HG03039 (cell line): ENCODE results near the gene ZNF436.

Experiments
- ATAC-seq: cut with Tn5 transposase; IDR thresholded peaks from one replicate; pipeline ENCODE4 v1.9.1; 2021; ENCODE audit warnings: mild to moderate bottlenecking, moderate library complexity; ENCODE audit not compliant: unreplicated experiment

The ZNF436 gene

DNA sequence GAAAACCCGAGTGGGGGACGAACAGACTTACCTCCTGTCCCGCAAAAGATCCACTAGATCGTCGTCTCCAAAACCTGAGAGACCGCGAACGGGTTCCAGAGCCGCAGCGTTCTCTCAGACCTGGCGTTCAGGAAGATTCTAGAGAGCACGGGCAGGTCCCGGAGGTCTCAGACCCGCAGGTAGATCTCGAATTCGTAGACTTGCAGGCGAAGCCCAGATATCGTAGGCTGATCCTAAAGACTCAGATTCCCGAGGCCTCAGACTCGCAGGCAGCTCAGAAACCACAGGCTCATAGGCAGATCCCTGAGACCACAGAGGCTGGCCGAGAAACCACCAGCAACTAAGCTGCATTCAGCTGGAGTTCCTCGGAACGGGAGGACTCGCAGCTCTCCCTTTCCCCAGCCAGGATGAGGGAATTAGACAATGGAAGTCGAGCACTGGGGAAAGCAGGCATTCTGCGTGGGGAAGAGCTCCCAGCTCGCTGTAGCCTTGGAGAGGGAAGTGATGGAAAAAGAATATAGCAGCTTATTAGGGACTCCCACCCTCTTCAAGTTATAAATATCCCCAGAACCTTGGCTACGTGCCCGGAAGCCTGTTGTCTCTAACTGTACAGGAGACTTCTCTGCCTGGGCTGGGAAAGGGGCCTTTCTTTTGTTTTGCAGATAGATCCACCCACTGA, at the start of gene ZNF436:
TSS of gene ZNF436 (minus strand) at position 502 of the 679 bp plus-strand sequence. CDS start 1,831 bp downstream, outside the sequence.
- ATAC-seq: no peak

DNA sequence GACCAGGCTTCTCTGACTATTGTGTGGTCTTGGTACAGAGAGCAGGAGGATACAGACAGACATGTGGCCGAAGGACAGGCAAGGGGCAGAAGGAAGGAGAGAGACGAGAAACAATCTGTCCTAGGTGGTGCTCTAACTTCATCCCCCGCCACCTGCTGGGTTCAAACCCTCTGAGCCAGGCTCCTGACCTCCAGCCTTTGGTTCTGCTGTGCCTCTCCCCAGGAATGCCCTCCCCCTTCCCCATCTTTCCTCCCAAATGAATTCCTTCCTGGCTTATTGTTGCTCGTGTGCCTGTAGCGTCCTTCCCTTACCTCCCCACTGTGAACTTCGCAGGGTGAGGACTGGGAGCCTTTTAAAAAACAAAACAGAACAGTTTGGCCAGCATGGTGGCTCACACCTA, 49.5 kb upstream of the ZNF436 start:
- ATAC-seq: no peak

DNA sequence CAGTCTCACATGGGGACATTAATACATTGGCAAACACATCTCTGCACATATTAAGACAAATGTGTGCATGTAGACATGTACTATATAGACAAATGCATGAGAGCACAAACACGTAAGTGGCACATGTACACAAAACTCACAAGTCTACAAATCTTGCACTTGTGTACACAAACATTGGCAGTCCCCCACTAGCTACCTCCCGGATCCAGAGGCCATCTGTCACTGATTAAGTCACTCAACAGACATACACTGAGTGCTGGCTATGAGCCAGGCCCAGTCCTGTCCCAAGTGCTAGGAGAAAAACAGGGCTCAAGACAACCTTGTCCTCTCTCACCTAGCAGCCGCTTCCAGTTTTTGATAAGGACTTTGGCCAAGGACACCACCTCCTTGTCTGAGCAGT, 47.9 kb upstream of the ZNF436 start:
- no peak for ATAC-seq

- ATAC-seq: no peak
These were observed 47.3 kb upstream of the ZNF436 start for GRCh38 chr1:23416964-23417363.

DNA sequence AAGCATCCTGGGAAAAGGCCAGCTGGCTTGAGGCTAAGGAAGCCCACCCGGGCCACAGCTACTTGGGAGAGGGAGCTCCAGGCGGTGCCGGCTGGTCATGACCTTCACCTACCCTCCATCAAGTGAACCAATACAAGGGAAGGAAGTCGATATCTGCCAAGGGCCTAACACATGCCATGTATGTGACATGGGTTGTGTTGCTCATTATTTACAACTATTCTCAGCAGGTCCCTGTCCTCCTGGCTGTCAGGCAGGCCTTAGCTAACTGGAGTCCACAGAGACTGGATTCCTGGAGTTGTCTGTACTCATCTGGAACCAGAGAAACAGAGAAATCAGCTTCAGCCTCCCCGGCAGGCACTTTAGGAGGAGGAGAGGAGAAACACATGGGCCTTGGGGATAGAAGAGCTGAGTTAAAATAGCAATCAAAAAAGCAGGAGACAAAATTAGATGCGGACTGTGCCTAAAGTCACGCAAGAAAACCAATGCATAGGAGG, 39.2 kb upstream of the ZNF436 start:
- ATAC-seq: no peak

DNA sequence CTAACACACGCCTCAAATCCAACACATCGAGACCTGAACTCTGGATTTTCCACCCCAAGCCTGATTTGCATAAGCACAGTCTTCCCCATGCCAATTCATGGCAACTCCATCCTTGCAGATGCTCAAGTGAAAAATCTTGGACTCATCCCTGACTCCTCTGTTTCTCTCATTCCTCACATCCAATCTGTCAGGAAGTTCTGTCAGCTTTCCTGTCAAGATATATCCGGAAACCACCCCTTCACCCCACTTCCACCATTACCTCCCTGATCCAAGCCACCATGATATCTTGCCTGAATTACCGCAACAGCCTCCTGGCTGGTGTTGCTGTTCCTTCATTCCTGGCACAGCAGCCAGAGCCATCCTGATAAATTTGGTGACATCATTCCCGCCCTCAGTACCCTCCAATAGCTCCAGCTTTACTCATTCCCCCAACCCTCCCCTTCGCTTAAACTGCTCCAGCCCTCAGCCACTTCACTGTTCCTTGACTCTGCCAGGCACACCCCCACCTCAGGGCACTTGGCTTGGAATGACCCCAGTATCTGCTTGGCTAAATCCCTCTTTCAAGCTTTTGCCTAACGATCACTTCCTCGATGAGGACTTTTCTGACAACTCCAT, 37.5 kb upstream of the ZNF436 start:
- ATAC-seq: no peak

GRCh38 chr1:23405946-23406345, 36.3 kb upstream of the ZNF436 start:
- no peak for ATAC-seq

DNA sequence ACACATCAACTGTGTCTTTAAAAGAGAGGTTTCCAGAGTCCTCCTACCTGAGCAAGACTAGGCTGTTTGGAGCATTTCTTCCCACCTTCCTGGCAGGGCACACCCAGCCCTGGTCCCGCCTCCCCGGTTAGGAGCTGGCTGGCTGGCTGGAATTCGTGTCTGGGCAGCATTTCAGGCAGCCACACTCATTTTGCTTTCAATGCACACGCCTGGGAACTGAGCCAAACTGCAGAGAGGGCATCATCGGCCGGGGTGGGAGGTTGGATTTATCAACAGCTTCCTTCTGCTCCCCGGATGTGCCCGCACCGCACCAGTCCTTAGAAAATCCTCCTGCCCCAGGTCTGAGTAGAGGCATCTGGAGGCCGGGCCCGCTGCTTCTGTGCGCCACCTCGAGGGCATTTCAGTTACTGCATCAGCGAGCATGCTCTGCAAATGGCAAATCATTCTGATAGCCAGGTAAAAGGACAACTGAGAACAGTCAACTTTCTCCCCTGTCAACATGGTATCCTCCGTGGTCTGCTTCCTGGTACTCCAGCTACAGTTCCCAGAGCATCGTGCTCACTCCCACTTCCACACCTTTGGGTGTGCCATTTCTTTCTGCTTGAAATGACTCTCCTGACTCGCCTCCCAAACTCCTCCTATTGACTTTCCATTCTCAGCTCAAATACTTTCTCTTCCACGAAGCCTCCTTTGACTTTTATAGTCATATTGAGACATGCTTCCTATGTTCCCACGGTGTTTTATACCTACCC, 34.3 kb upstream of the ZNF436 start:
- no peak for ATAC-seq

- ATAC-seq: no peak
These were observed 33.7 kb upstream of the ZNF436 start for GRCh38 chr1:23403355-23403734.

GRCh38 chr1:23403038-23403336, 33.4 kb upstream of the ZNF436 start:
- no peak for ATAC-seq

GRCh38 chr1:23402286-23403037, 32.8 kb upstream of the ZNF436 start:
- ATAC-seq: no peak

DNA sequence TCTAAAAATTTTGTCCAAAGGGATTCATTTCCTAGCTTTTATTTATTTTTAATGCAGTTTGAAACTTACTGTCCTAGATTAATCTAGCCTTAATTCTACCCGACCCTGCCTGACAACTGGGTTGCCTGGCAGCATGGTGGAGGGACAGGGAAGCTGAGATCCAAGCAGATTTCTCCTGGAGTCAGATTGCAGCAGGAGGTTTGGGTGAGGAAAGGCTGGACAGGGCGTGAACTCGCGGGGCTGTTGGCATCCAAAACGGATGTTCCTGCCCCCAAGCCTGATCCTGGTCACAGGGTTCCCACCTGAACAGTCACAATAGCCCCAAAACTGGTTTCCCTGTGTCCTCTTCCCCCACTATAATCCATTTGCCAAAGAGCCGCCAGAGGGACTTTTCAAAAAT, 31.7 kb upstream of the ZNF436 start:
- ATAC-seq: no peak

DNA sequence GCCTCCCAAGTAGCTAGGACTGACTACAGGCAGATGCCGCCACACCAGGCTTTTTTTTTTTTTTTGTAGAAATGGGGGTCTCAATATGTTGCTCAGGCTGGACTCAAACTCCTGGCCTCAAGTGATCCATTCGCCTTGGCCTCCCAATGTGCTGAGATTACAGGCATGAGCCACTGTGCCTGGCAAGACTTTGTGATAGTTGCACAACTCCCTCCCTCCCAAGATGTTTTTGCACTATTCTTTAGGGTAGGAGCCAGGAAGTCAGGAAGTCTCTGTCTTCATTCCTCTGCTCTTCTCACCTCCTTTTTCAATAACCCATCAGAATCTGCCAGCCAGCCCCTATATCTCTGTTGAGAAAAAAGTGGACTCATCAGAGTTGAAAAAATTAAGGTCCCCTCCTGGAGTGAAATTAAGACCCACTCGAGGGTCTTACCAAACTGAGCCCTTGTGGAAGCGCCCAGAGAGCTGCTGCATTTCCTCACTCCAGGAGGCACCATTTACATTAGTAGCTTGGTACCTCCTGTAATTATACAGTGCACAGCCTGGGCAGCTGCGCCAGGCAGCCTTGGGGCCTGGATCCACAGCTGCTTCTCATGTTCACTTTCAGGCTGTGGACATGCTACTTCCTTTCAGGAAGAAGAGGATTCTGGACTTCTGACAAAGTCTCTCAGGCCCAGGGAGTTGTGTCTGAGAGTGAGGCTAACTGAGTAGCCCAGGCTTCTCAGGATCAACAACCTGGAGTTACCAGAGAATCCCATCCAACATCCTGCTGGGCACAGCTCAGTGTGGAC, 30.9 kb upstream of the ZNF436 start:
- no peak for ATAC-seq

DNA sequence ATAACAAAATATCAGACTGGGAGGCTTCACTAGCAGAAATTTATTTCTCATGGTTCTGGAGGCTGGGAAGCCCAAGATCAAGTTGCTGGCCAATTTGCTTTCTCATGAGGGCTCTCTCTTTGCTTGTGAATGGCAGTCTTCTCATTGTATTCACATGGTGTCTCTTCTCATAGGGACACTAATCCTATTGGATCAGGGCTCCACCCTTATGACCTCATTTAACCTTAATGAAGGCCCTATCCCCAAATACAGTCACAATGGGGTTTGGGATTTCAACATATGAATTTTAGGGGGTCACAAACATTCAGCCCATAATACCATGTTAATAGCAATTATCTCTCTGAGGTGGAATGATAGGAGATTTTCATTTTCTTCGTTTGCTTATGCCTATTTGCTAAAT, 29.6 kb upstream of the ZNF436 start:
- ATAC-seq: no peak

DNA sequence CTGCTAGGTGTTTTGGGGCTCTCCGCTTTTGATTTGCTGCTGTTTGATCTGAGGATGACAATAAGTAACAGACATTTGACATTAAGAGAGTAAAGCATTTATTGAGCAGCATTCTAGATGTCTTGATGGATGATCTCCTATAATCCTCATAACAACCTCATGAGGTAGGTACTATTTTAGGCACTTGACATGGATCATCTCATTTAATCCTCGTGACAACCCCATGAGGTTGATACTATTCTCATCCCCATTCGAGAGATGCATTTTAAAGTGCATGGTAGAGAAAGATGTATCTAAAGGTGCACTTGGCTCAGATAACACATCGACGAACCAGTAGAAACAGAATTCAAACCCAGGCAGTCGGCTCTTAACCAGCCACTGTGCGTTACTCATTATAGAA, 28.3 kb upstream of the ZNF436 start:
- no peak for ATAC-seq

- no peak for ATAC-seq
These were observed 26.7 kb upstream of the ZNF436 start for GRCh38 chr1:23396380-23396779.

- no peak for ATAC-seq
These were observed 26.2 kb upstream of the ZNF436 start for GRCh38 chr1:23395849-23396248.

DNA sequence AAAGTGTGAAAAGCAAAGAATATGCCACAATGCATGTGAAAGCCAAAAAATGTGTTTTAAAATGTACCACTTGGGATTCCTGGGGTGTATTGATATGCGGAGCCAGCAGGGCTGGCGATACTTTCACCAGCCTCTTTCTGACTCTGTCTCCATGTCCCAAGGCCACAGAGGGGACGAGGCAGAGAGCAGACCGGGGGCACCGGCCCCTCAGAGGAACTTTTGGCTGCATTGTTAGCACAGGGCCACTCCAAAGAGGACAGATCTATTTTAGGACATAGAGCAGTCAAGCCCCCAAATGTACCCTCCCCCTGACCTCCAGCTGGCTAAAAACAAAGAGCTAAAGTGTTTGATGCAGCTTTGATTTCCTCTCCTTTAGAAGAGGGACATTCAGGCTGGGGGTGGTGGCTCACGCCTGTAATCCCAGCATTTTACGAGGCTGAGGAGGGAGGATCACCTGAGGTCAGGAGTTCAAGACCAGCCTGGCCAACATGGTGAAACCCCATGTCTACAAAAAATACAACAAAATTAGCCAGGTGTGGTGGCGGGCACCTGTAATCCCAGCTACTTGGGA, 25.6 kb upstream of the ZNF436 start:
- no peak for ATAC-seq

GRCh38 chr1:23394684-23395083, 25.0 kb upstream of the ZNF436 start:
- no peak for ATAC-seq

GRCh38 chr1:23394181-23394580, 24.5 kb upstream of the ZNF436 start:
- ATAC-seq: no peak
